GM19468 (cell line): ENCODE measurements around the gene SLC4A8.

Experiments
- ATAC-seq: cut with Tn5 transposase; IDR thresholded peaks from one replicate; pipeline ENCODE4 v1.9.1; 2021; ENCODE audit warnings: mild to moderate bottlenecking, moderate library complexity, moderate number of reproducible peaks; ENCODE audit not compliant: unreplicated experiment; ENCODE audit errors: extremely low read depth

The SLC4A8 gene

DNA sequence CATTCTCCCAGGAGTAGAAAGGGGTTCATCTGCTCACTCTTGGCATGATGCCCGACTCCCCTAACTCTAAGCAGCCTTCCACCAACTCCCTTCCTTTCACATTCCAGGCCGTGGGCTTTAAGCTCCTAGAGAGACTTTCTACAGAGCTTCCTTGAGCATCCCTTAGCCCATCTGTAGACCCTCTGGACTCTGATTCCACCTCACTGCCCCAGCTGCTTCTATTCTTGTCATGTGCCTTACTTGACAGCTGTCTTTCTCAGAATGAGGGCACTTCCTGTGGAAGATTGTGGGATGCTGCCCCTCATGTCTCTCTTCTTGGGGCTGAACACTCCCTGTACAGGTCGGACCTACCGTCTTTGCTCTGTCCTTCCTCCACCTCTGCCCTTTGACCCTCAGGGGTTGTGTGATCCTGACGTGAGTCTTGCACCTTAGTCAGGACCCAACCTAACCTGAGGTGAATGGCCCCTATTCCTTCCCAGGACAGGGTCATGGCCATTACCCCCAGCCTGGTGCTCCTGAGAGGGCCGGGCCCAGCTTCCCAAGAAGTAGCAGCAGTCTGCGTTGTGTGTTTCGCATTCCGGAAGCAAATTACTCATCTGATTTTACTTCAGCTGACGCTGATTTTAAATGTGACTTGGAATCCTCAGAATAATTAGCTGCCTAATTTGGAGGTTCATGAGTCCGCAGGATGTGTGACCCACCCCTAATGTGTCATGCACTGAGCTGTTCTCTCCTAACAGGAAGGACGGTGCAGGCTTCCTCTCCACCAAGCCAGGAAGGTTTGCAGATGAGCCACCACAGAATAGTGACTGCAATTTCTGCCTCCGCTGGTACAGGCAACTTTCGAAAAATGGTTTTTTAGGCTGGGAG lies 30.7 kb upstream of the SLC4A8 start:
- ATAC-seq: no peak

DNA sequence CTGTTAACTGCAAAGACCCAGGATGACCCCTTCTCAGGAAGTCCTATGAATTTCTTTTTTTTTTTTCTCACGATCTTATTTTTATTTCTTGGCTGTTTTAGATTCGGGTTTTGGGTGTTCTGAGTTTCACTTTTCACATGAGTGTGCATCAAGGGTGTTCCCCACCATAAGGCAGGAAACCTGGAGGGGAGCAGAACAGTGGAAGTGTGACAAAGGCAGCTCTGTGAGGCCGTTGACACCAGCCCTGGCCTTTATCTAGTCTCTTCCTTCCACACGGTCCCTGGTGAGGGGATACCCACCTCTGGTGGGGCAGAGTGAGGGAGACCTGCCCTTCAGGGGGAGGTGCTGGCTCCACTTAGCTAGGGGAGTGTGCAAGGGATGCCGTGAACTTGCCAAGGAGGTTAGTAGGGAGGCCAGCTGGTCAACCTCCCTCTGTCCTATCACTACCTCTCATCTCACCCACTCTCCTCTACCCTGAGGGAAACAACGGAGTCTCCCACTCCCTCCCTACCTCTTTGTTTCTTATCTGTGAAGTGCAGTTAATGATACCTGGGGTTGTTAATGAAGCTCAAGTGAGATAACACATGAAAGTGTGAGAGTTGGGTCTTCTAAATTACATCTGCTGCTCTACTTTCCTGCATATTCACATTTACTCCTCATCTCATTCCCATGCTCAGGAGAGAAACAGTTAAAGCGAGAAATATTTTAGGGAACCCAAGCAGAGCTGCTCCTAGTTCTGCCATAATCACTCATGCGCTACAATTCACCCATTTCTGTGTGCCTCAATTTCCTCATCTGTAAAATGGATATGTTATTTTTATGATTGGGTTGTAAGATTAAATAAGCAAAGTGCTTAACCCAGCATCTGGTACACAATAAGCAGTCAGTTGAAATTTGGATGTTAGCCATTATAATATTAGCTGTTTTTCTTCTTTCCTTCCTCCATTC lies 29.1 kb upstream of the SLC4A8 start:
- ATAC-seq: no peak

DNA sequence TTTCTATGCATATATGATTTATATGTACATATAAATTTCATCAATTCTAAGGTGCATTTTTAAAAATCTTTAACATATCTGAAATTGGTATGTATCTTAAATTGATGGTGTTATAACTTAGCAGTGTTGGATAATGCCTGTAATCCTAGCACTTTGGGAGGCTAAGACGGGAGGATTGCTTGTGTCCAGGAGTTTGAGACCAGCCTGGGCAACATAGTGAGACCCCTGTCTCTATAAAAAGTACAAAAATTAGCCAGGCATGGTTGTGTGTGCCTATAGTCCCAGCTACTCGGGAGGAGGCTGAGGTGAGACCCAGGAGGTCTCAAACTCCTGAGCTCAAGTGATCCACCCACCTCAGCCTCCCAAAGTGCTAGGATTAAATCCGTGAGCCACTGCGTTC lies 27.0 kb upstream of the SLC4A8 start:
- ATAC-seq: no peak

DNA sequence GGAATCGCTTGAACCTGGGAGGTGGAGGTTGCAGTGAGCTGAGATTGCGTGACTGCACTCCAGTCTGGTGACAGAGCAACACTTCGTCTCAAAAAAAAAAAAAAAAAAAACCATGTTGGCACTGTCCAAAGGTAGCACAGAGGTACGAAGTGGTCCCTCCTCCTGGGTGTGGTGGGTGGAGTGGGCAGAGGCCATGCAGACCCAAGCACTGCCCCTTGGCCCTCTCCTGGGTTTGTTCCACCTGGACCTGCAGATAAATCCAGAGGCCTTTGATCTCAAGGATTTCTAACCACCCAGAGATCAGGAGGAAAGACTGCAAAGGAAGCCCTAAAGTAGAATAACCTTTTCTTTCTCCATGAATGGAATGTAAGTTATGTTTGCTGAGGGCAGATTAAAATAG lies 24.7 kb upstream of the SLC4A8 start:
- no peak for ATAC-seq

DNA sequence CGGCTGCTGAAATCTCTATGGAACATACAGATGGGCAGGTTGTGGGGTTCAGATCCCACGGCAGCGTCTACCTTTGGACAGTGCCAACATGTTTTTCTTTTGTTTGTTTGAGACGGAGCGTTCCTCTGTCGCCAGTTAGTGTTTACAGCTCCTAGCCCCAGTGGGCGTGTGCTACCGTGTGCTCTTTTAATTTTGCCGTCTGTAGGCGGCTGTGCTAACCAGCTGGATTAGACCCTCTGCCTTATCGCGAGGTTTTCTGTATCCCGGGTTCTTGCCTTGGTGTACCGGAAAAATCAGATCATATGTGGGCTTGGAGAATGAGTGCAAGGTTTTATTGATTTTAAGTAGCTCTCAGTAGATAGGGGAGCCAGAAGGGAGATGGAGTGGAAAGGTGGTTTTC lies 23.6 kb upstream of the SLC4A8 start:
- no peak for ATAC-seq

DNA sequence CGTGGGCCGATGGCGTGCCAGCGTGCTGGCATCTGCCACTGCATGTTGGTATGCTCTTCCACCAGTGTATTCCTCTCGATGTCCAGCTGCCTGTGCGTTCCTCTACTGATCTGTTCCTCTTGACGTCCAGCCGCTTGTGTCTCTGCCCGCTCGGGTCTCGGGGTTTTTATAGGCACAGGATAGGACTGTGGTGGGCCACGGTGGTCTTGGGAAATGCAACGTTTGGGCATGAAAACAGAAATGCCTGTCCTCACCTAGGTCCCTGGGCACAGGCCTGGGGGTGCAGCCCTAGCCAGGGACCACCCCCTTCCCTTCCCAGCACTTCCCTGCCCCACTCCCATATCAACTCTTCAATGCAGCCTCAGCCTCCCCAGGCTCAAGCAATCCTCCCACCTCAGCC lies 23.1 kb upstream of the SLC4A8 start:
- no peak for ATAC-seq

DNA sequence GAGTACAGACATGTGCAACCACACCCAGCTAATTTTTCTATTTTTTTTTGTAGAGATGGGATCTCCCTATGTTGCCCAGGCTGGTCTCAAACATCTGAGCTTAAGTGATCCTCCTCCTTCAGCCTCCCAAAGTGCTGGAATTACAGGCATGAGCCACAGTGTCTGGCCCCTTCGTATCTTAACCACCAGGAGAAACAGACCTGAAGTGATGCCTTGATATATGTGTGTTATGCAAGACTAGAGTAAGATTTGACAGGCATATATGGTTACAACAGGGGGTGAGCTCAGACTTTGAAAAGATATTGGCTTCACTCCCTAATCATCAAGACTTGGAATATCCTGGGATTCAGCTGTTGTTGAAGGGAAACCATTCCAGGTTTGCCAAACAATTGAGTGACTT lies 22.7 kb upstream of the SLC4A8 start:
- no peak for ATAC-seq

DNA sequence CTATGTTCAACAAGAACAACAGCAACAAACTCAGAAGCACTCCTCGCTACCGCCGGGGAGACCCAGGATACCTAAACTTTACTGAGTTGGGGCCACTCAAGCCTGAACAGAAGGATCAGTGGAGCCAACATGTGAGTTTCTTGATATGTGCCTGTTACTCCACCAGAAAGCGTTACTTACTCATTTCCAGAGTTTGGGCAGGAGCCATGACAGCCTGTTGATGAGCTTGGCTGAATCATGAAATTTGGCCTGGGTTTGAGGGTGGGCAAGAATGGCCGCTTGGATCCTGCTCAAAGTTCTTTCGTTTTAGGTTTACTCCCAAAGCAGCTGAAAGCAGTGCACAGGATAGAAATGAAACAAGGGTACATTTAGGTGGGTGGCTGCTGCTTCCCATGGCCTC lies 21.5 kb upstream of the SLC4A8 start:
- ATAC-seq: no peak

DNA sequence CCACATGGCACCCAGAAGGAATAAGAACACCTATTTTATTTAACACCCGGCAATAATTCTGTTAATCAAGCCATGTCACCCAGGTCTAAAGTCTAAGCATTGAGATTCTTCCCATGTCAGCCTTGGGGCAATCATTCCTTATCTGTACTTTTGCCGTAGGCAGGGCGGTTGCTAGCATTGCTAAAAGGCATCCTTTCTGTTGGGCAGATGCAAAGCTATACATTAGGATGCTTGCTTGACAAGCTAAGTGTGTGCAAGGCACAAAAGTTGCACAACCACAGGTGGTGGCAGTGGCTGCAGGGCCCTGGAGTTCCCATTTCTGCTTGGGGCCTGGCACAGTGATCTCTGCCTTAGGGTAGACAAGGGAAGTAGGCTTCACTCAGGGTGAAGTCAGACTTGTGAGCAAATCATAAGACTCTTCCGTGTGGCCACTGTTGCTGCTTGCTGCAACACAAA lies 20.9 kb upstream of the SLC4A8 start:
- no peak for ATAC-seq

DNA sequence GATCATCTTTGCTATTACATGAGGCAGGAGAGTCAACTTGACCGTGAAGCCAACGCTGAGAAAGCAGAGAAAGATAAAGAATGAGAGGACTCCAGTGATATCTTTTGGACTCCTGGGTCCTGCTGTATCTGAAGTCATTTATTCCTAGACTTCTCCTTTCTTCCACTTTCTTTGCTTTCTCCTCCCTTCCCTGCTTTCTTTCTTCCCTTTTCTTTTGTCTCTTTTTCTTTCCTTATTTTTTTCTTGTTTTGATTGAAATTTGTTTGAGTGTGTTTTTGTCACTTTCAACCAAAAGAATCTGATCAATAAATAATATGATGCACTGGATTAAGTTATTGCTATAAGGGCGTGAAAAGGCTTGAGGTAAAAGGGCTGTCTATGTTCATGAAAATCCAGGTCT lies 20.0 kb upstream of the SLC4A8 start:
- ATAC-seq: no peak

DNA sequence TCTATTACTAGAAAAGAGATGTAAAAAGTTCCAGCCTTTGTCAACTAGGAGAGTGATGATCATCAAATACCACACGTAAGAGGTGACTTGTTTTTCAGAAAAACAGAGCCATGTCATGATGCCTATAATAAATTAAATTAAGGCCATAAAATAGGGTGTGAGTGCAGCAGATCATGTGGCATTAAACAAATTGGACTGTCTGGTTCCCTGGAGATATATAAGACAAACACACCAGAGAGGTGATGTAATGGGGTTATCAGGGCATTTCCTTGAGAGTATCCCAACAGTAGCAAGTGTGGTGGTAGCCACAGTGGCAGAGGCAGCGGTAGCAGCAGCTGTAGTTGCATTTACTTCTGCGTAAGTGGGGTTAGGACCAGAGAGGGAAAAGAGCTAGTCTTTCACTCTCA lies 18.8 kb upstream of the SLC4A8 start:
- no peak for ATAC-seq

DNA sequence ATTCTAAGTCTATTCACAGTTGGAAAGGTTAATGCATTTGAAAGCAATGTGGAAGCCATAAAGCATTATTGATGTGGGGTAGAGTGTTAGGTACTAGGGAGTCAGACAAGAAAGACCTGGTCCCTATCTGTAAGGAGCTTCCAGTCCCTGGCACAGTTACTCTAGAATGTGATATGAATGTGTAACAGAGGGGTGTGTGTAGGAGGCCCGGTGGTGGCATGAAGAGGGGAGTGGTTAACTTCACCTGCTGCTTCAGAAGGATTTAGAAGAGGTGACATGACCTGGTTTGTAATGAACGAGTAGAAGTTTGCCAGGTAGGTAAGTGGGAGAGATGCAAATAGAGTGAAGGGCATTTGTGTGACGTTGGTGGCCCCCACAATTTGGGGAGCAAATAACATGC lies 18.3 kb upstream of the SLC4A8 start:
- no peak for ATAC-seq

DNA sequence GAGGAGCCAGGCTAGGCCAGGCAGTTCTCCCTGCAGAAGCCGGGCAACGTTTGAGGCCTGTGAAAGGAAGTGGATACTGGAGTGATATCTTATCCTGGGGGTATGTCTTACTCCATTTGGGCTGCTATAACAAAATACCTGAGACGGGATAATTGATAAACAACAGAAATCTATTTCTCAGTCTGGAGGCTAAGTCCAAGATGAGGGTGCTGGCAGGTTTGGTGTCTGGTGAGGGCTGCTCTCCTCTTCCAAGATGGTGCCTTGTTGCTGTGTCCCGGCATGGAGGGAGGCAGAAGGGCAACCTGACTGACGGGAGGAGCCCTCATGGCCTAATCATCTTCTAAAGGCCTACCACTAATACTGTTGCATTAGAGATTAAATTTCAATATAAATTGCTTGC lies 17.8 kb upstream of the SLC4A8 start:
- no peak for ATAC-seq

DNA sequence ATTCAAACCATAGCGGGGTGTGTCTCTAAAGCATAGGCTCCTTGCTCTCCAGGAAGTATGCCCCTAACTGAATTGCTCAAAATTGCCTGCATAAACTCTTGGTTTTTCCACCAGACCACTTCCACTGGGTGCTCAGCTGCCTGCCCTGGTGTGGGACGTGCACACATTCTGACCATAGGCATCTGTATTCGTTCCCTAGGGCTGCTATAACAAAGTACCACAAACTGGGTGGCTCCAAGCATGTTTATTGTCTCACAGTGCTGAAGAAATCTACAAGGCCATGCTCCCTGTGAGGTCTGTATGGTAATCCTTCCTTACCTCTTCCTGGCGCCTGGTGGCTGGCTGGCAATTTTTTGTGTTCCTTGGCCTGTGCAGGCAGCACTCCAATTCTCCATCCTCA lies 17.0 kb upstream of the SLC4A8 start:
- ATAC-seq: no peak

DNA sequence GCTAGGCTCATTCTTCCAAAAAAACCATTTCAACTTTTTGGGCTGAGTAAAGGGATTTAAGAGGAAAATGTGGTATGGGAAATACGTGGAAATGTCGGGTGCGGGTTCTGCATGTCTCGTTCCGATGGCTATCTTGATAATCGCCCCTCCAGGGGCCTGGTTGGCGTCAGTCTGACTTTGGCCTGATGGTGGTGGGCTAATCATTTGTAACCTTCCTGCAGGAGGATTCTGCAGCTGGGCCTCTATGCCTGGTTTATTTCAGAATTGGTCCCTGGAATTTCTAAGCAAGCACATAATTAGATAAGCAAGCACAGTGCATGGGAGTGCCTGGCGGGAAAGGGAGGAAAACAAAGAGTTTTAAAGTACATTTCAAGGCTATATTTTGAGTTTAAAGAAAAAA lies 14.8 kb upstream of the SLC4A8 start:
- ATAC-seq: no peak

DNA sequence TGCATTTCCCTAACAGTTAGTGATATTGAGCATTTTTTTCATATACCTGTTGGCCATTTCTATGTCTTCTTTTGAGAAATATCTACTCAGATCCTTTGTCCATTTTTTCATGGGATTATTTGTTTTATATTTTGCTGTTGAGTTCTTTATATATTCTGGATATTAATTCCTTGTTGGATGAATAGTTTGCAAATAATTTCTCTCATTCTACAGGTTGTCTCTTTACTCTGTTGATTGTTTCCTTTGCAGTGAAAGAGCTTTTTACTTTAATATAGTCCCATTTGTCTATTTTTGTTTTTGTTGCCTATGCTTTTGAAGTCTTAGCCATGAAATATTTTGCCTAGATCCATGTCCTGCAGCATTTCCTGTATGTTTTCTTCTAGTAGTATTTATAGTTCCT lies 11.5 kb upstream of the SLC4A8 start:
- ATAC-seq: no peak

DNA sequence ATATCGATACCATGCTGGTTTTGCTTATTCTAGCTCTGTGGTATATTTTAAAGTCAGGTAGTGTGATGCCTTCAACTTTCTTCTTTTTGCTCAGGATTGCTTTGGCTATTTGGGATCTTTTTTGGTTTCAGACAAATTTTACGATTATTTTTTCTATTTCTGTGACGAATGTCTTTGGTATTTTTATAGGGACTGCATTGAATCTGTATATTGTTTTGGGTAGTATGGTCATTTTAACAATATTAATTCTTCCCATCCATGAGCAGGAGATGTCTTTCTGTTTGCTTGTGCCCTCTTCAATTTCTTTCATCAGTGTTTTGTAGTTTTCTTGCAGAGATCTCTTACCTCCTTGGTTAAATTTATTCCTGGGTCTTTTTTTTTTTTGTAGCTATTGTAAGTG lies 10.8 kb upstream of the SLC4A8 start:
- no peak for ATAC-seq

DNA sequence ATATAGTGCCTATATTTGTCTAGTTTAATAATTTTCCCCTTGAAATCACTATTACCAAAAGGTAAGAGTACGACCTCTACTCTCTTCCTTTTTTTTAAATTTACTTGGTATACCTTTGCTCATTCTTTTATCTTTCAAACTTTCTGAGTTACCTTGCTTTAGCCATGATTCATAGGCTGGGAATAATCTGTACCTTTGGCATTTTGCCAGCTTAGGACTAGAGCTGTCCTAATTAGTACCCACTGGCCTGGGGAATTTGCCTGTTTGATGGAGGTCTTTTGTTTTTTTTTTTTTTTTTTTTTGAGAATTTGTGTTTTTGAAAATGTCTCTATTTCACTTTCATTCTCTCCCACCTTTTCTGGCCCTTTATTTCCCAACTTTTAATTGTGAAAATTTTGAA lies 8.7 kb upstream of the SLC4A8 start:
- no peak for ATAC-seq

DNA sequence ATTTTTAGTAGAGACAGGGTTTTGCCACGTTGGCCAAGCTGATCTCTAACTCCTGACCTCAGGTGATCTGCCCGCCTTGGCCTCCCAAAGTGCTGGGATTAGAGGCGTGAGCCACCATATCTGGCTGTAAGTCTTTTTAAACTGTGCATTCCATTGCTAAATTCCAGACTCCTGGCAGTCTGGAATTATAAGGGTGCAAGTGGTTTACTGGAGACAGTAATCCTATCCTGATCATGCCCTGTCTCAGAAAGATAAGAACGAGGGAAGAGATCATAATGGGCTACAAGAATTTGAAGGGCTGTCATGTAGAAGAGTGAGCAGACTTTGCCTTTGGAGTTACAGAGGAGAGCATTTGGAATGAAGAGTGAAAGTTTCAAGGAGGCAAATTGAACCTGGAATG lies 6.8 kb upstream of the SLC4A8 start:
- ATAC-seq: no peak

DNA sequence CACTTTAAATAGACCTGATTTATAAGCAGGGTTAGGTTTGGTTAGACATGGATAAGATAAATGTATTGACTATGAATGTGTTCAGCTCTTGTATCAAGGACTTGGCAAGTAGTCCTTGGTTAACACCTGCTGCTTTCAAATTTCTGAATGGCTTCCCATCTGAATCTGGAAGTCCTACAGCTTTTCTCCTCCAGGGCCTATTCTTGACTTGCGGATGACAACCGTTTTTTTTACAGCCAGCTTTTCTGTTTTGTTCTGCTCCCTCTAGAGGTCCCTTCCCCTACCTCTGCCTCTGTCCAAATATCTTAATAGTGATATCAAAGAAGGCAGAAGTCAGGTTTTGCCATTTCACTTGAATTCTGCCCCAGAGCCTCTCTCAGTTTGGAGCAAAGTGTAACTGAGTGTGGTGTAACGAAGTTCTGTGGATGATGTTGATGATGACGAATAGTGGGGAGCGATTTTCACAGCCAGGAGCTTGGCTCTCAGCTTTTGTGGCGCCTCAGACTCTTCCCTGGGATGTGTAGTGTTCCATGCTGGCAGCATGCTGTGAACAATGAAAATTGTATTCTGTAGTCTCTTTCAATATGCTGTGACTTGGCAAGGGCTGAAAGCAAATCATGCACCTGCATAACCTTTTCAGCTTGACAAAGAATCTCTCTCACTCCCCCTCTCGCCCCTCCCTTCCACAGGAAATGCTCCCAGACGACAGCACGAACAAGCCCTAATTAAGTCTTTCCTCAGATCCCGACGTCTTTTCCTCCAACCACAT lies 5.0 kb upstream of the SLC4A8 start:
- no peak for ATAC-seq
